Hepatocyte (in vitro differentiated cells): Measurements from ENCODE around the gene MRPL55. TPM values are rescaled to one million over a fixed set of nuclear protein-coding genes. Genes with fewer than 3 reads are reported as not detected.
A peak's percentile ranks its signal among the peaks of the same experiment; 100 is the strongest.

Source experiments
- DNase-seq: peaks from one replicate; pipeline ENCODE4 v3.0.0-alpha.2; 2016; ENCODE audit warnings: low spot score
- H2AFZ ChIP-seq: fragments of 200-600 bp; sonication (generic); 2 replicates; pipeline ENCODE4 v1.6.0; 2016; ENCODE audit warnings: antibody characterized with exemption, mild to moderate bottlenecking
- H3K27ac ChIP-seq: fragments of 200-600 bp; sonication (generic); 2 replicates; pipeline ENCODE4 v1.5.1; 2016; ENCODE audit warnings: mild to moderate bottlenecking
- H3K27me3 ChIP-seq: fragments of 200-600 bp; sonication (generic); 2 replicates; pipeline ENCODE4 v1.6.1; 2016
- H3K36me3 ChIP-seq: fragments of 200-600 bp; sonication (generic); replicated peaks from 2 replicates; pipeline ENCODE4 v1.5.1; 2016; ENCODE audit warnings: low read depth; ENCODE audit not compliant: insufficient read depth
- H3K4me1 ChIP-seq: fragments of 200-600 bp; sonication (generic); 2 replicates; pipeline ENCODE4 v1.5.1; 2016; ENCODE audit warnings: mild to moderate bottlenecking, moderate library complexity; ENCODE audit not compliant: insufficient read depth
- H3K4me2 ChIP-seq: fragments of 200-600 bp; sonication (generic); 2 replicates; pipeline ENCODE4 v1.6.0; 2016
- H3K4me3 ChIP-seq: fragments of 200-600 bp; sonication (generic); 2 replicates; pipeline ENCODE4 v1.5.1; 2016; ENCODE audit warnings: mild to moderate bottlenecking
- H3K79me2 ChIP-seq: fragments of 200-600 bp; sonication (generic); 2 replicates; pipeline ENCODE4 v1.6.0; 2017; ENCODE audit warnings: mild to moderate bottlenecking
- H3K9me2 ChIP-seq: fragments of 200-600 bp; sonication (generic); replicated peaks from 2 replicates; pipeline ENCODE4 v1.6.0; 2017; ENCODE audit warnings: mild to moderate bottlenecking; ENCODE audit not compliant: insufficient read depth
- H3K9me3 ChIP-seq: fragments of 200-600 bp; sonication (generic); 2 replicates; pipeline ENCODE4 v1.5.1; 2016; ENCODE audit warnings: low read depth, mild to moderate bottlenecking
- H4K20me1 ChIP-seq: fragments of 200-600 bp; sonication (generic); 2 replicates; pipeline ENCODE4 v1.6.0; 2016; ENCODE audit warnings: mild to moderate bottlenecking; ENCODE audit not compliant: insufficient read depth, poor library complexity, severe bottlenecking
- CTCF ChIP-seq: fragments of 200-600 bp; sonication (generic); IDR thresholded peaks from 2 replicates; pipeline ENCODE4 v1.5.1; 2016; ENCODE audit warnings: antibody characterized with exemption, mild to moderate bottlenecking; ENCODE audit not compliant: poor library complexity
- EZH2 ChIP-seq: fragments of 200-600 bp; sonication (generic); IDR thresholded peaks from 2 replicates; pipeline ENCODE4 v1.6.1; 2016; ENCODE audit warnings: antibody characterized with exemption, mild to moderate bottlenecking, borderline replicate concordance
- EZH2phosphoT487 ChIP-seq: fragments of 200-600 bp; sonication (generic); IDR thresholded peaks from one replicate; pipeline ENCODE4 v1.6.1; 2018; ENCODE audit warnings: antibody characterized with exemption, mild to moderate bottlenecking, low read depth, moderate library complexity; ENCODE audit not compliant: unreplicated experiment, severe bottlenecking
- WGBS: methylation state at CpG from one replicate; pipeline ENCODE4 v1.1.6; 2016; ENCODE audit warnings: low lambda C conversion rate; ENCODE audit errors: missing lambda C conversion rate; 5-methylcytosine and 5-hydroxymethylcytosine counted together
- polyA plus RNA-seq: library from polyadenylated mRNA; unstranded; fragments of >200 nt; fragmentation: Nextera tagmentation; extraction: Ambion mirVana; gene quantifications from 2 replicates; pipeline ENCODE4 v1.2.1, GENCODE V29; 2016
- total RNA-seq: library from RNA; depleted of rRNA; stranded (reverse); fragments of >200 nt; gene quantifications from 2 replicates; pipeline ENCODE4 v1.2.3, GENCODE V29; 2014

Gene MRPL55
- total and polyA plus RNA-seq, 2 experiments from 2014 or later = 64.8 to 130 TPM

- no peak overlapping the region for H2AFZ ChIP-seq
- 90% methylated on average over 17 of the region's 18 CpGs for WGBS
- H3K27ac ChIP-seq = no peak overlapping the region
- no peaks in the 10 kb centered on the region for H3K36me3 ChIP-seq
- peaks cover 35% of the 10 kb centered on the region for H3K79me2 ChIP-seq
- DNase-seq = peak; percentile 7
- no peak overlapping the region for H3K4me2 ChIP-seq
- no peaks in the 10 kb centered on the region for H3K27me3 ChIP-seq
- no peak overlapping the region for H3K4me3 ChIP-seq
- peaks cover 35% of the 10 kb centered on the region for H4K20me1 ChIP-seq
- peaks cover 35% of the 10 kb centered on the region for H3K4me1 ChIP-seq
- no peaks in the 10 kb centered on the region for H3K9me3 ChIP-seq
- TF ChIP-seq EZH2phosphoT487 (no peak), CTCF (no peak), EZH2 (no peak)
- H3K9me2 ChIP-seq = no peaks in the 10 kb centered on the region
These were observed 39.2 kb upstream of the MRPL55 start for GRCh38 chr1:228148196-228148861.

GRCh38 chr1:228147768-228148167 lies 38.7 kb upstream of the MRPL55 start:
- Histone ChIP-seq H3K36me3 (no peaks in the 10 kb centered on the region), H3K4me1 (peaks cover 35% of the 10 kb centered on the region), H4K20me1 (peaks cover 40% of the 10 kb centered on the region), H3K4me3 (no peak overlapping the region), H3K27ac (no peak overlapping the region), H3K27me3 (no peaks in the 10 kb centered on the region), H2AFZ (no peak overlapping the region), H3K9me3 (no peaks in the 10 kb centered on the region), H3K9me2 (no peaks in the 10 kb centered on the region), H3K4me2 (no peak overlapping the region), H3K79me2 (peaks cover 41% of the 10 kb centered on the region)
- TF ChIP-seq CTCF (no peak), EZH2 (no peak), EZH2phosphoT487 (no peak)
- WGBS = 100% methylated on average over 2 of the region's 4 CpGs
- DNase-seq = no peak

- Histone ChIP-seq H3K36me3 (no peaks in the 10 kb centered on the region), H3K4me2 (no peak overlapping the region), H3K9me3 (no peaks in the 10 kb centered on the region), H3K79me2 (peaks cover 46% of the 10 kb centered on the region), H2AFZ (no peak overlapping the region), H3K4me3 (no peak overlapping the region), H3K9me2 (no peaks in the 10 kb centered on the region), H3K27ac (no peak overlapping the region), H3K27me3 (no peaks in the 10 kb centered on the region), H4K20me1 (peaks cover 46% of the 10 kb centered on the region), H3K4me1 (peaks cover 35% of the 10 kb centered on the region)
- 97% methylated on average over 13 of the region's 20 CpGs for WGBS
- DNase-seq = no peak
- TF ChIP-seq EZH2 = no peak
- no peak for TF ChIP-seq EZH2phosphoT487
- TF ChIP-seq CTCF = no peak
These were observed 38.1 kb upstream of the MRPL55 start for GRCh38 chr1:228147151-228147693.
